HG02884 (cell line): Measurements from ENCODE around the gene OCLN.
"Not testable (repeated sequence)": the region's sequence is repeated elsewhere in the genome, so short reads cannot be mapped to it uniquely, and the experiment has no call there.

ENCODE experiments used
- ATAC-seq: cut with Tn5 transposase; IDR thresholded peaks from one replicate; pipeline ENCODE4 v1.9.1; 2021; ENCODE audit warnings: mild to moderate bottlenecking, moderate library complexity; ENCODE audit not compliant: unreplicated experiment

Gene OCLN

GRCh38 chr5:69491027-69491426, 1.6 kb upstream of the OCLN start:
- no peak for ATAC-seq

GRCh38 chr5:69491838-69492390, 676 bp upstream of the OCLN start:
- ATAC-seq, result no peak

DNA sequence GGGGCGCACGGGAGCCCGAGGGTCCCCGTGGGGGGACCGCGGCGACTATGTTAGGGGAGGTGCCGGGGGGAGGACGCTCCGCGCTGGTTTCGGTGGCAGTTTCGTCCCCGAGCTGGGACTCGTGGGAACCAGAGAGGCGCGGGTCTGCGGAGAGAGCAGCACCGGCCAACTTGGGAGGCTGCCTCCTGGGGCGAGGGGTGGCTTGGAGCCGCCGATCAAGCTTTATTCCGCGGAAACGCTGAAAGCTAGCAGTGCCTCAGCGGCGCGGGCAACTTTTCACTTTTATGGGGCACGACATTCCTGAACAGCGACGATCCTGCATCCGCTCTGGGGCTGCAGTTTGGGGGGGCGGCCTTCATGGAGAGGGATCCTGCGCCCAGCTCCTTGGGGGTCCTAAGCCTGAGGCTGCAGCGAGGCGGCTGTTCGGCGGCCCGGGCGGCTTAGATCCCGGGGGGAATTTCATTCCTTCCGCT, 369 bp downstream of the OCLN start:
- no peak for ATAC-seq

- no peak for ATAC-seq
These were observed 975 bp downstream of the OCLN start for GRCh38 chr5:69493396-69494133.

DNA sequence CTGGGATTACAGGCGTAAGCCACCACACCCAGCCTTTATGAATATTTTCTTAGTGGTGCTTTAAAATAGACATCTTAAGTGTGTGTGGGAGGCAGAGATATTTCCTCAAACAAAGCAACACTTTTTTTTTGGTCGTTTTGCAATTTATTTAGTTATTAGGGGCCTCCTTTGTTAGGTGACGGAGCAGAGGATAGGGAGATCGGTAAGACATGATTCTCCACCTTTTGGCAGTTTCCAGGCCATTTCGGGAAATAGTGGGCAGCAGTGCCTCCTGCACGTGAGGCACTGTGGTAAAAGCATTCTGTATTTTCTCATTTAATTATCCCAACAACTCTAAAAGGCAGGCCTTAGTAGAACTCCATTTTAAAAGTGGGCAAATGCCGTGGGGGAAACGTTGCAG, 1.9 kb downstream of the OCLN start:
- no peak for ATAC-seq

DNA sequence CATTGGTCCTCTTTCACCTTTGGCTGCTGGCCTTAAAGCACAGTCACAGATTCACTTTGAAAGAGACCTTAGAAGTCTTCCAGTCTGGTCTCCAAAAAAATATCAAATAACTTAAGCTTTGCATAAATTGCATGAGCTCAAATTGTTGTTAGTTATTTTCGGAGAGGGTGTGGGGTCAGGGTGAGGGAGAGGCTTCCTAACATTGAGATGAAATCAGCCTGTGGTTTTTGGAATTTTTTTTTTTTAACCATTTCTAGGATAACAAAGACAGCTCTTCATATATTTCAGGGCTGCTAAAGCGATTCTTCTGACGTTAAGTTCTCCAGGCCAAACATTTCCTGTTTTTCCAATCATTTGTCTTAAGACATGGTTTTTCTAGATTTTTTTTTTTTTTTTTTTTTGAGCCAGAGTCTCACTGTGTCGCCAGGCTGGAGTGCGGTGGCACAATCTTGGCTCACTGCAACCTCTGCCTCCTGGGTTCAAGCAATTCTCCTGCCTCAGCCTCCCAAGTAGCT, 4.5 kb downstream of the OCLN start:
- no peak for ATAC-seq

DNA sequence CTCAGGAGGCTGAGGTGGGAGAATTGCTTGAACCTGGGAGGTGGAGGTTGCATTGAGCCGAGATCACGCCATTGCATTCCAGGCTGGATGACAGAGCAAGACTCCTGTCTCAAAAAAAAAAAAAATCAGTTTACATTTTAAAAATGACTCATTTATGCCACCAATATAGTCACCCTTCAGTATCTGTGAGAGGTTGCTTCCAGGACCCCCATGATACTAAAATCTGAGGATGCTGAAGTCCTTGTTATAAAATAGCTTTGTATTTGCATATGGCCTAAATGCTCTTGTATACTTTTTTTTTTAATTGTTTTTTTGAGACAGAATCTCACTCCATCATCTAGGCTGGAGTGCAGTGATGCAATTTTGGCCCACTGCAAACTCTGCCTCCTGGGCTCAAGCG, 5.8 kb downstream of the OCLN start:
- no peak for ATAC-seq

DNA sequence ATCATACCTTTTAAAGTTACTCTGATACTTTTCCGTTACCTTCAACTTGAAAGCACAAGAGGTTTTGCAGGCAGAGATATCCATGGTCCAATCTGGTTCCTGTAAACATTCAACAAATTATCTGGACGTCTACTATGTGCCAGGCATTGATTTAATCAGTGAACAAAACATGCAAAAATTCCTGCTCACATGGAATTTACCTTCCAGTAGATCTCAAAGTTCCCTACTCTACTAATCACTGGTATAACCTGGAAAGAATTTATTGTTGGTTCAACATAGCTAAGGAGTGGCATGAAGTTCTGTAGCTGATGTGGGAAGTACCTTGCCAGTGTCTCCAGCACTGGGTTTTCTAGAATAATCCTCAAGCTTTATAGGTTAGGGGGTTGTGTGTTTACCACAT, 9.8 kb downstream of the OCLN start:
- ATAC-seq, result no peak

DNA sequence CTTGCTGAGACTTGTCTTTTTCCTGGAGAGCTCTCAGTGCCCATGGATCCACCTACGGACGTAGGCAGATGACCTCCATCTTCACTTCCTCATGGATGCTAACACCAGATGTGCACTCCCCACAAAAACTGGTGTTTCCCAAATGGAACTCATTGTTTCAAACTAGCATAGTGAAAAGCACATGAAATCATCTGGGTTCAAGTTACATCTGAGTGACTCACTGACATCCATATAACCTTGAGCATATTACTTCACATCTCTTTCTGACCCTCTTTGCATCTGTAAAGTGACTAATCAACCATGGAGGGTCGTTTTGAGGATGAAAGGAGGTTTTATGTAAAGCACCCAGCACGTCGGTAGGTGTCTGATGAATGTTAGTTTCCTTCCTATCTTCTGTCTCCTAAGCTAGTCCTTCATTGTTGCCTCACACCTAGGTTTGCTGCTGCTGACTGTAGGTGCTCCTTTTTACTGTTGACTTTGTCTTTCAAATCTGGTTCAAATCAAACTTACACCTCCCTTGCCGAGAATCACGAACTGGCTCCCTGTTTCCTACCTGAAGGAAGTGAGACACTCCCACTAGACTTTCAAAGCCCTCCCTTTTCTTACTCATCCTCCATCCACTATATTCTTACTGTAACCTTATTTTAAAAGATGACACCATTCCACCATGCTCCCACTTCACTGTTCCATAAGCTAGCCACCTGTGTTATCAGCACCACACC, 10.3 kb downstream of the OCLN start:
- ATAC-seq, result no peak

DNA sequence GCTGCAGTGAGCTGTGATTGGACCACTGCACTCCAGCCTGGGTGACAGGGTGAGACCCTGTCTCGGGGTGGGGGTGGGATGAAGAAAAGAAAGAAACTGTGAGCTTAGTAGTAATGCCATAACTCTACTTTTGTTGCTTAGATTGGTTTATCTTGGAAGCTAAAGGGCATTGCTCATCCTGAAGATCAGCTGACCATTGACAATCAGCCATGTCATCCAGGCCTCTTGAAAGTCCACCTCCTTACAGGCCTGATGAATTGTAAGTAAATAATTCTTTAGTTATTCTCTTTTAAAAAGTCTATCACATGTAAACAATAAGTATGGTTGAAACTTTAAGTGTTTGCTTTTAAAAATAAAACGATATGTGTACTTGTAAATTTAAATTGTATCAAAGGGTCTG, 11.4 kb downstream of the OCLN start:
- no peak for ATAC-seq

- ATAC-seq, result no peak
These were observed 12.7 kb downstream of the OCLN start for GRCh38 chr5:69505306-69505705.

- no peak for ATAC-seq
These were observed 16.6 kb downstream of the OCLN start for GRCh38 chr5:69509212-69509611.

- ATAC-seq, result no peak
These were observed 18.1 kb downstream of the OCLN start for GRCh38 chr5:69510694-69511093.

GRCh38 chr5:69512740-69513260, 20.2 kb downstream of the OCLN start:
- ATAC-seq, result no peak

GRCh38 chr5:69515570-69515969, 23.0 kb downstream of the OCLN start:
- ATAC-seq, result not testable (repeated sequence)

- no peak for ATAC-seq
These were observed 24.2 kb downstream of the OCLN start for GRCh38 chr5:69516769-69517168.

- no peak for ATAC-seq
These were observed 25.2 kb downstream of the OCLN start for GRCh38 chr5:69517763-69518212.

GRCh38 chr5:69519285-69519684, 26.7 kb downstream of the OCLN start:
- ATAC-seq, result no peak

- ATAC-seq, result no peak
These were observed 29.4 kb downstream of the OCLN start for GRCh38 chr5:69522035-69522434.

DNA sequence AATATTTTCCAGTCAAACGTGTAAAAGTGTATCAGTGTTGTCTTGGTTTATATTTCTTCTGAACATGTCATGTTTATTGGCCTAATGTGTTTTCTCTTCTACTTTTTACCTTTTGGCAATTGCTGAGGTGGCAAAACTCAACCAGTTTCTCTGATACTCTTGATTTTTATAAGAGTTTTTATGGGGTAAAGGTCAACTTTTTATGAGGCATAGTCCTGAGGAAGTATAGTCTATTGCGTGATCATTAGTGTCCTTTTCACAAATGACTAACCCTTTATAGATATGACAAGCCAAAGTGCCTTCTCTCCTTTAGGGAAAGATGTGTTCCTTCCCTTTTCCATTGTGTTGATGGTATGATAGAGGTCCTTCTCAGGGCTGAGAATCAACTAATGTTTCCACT, 32.9 kb downstream of the OCLN start:
- no peak for ATAC-seq

DNA sequence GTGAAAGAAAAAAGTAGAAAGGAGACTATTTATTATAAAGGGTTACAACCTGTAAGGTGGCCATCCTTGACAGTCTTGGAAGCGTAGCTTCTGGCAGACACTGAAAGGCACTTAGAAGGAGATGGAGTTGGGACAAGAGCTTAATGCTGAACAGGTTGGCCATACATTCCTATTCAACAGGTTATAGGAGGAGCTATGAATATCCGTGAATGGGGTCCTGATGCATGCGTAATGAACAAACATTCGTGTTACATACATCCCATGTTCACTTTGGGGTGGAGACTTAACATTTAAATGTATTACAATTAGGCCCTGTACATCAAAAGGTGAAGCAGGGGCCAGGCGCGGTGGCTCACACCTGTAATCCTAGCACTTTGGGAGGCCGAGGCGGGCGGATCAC, 34.1 kb downstream of the OCLN start:
- ATAC-seq, result no peak
